ENCODE measurements around the gene CD109. TPM values are rescaled to one million over a fixed set of nuclear protein-coding genes. Genes with fewer than 3 reads are reported as not detected.

The CD109 gene
- total RNA-seq, 6 experiments from 2014 or later, result 32.5 to 56.3 (median 48.9) TPM

DNA sequence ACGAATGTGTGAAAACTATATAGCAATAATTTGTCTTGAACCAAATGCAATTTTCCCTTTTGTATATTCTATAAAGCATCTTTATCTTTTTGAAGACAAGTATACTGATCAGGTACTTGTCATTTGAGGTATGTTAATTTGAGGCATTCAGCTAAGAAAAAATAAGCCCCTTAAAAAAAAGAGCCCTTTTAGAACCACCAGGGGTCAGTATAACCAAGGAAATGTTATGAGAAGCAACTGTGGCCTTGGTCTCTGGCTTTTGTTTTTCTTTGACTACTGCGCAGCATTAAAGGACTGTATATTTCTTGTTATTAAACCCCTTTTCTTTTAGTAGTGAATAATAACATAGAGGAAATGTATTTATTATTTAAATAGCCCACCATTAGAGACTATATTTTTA lies 43.1 kb downstream of the CD109 start:
- H3K27me3 Mint-ChIP-seq (ENCODE audit: insufficient read depth), result no peaks in the 10 kb centered on the region
- no peaks in the 10 kb centered on the region for H3K9me3 Mint-ChIP-seq
- peak; percentile 49 for DNase-seq
- peaks cover under 1% of the 10 kb centered on the region; the same call in 1 of the 2 replicates for H3K36me3 Mint-ChIP-seq (ENCODE audit: low read depth)
- TF ChIP-seq, protein P1, sequence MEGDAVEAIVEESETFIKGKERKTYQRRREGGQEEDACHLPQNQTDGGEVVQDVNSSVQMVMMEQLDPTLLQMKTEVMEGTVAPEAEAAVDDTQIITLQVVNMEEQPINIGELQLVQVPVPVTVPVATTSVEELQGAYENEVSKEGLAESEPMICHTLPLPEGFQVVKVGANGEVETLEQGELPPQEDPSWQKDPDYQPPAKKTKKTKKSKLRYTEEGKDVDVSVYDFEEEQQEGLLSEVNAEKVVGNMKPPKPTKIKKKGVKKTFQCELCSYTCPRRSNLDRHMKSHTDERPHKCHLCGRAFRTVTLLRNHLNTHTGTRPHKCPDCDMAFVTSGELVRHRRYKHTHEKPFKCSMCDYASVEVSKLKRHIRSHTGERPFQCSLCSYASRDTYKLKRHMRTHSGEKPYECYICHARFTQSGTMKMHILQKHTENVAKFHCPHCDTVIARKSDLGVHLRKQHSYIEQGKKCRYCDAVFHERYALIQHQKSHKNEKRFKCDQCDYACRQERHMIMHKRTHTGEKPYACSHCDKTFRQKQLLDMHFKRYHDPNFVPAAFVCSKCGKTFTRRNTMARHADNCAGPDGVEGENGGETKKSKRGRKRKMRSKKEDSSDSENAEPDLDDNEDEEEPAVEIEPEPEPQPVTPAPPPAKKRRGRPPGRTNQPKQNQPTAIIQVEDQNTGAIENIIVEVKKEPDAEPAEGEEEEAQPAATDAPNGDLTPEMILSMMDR (IDR thresholded peaks at IDR 0.05), result peak; percentile 95
- H3K27ac Mint-ChIP-seq, result no peak overlapping the region
- peaks cover 35% of the 10 kb centered on the region for H3K4me1 Mint-ChIP-seq (ENCODE audit: low read depth)
- H3K4me3 Mint-ChIP-seq, result no peak overlapping the region

DNA sequence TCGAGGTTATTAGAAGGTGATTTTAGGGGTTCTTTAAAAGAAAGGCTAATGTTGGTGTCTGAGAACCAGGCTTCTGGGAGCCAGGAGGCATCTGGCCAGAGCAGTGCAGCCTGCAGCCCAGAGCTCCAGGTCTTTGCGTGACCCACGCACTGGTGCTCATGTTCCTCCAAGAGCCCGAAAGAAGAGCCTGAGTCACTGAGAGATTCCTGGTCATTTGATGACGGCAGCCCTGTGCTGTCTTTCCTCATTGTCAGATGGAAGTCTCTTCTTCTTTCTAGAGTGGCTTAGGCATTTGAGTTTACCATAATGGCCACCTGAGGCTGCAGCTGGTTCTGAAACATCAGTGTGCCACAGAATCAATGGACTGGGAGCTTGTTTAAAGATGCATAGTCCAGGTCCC lies 46.4 kb downstream of the CD109 start:
- Mint-ChIP-seq H3K4me1 (ENCODE audit: low read depth) (peaks cover 29% of the 10 kb centered on the region), H3K9me3 (no peaks in the 10 kb centered on the region), H3K36me3 (ENCODE audit: low read depth) (peaks cover 8% of the 10 kb centered on the region), H3K4me3 (no peak overlapping the region), H3K27ac (no peak overlapping the region), H3K27me3 (ENCODE audit: insufficient read depth) (no peaks in the 10 kb centered on the region)
- TF ChIP-seq, protein P1 (IDR thresholded peaks at IDR 0.05), result no peak
- no peak for DNase-seq

DNA sequence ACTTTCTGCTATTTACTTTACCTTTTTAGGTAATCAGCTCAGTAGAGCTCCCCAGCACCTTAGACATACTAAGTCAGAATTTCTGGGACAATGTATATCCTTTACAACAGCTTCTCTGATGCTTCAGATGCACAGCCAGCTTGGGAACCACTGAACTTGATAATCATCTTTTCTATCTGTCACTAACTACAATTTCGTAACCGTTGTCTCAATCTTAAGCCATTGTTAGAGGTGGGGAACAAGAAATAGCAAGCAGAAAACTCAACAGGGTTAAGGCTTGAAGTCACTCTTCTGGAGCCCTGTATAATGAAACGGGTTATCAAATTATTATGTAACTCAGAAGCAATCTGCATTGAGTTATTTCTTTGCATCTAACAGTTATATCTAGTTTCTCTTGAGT lies 47.1 kb downstream of the CD109 start:
- Mint-ChIP-seq H3K9me3 (no peaks in the 10 kb centered on the region), H3K27ac (no peak overlapping the region), H3K36me3 (ENCODE audit: low read depth) (peaks cover 8% of the 10 kb centered on the region), H3K27me3 (ENCODE audit: insufficient read depth) (no peaks in the 10 kb centered on the region), H3K4me3 (no peak overlapping the region), H3K4me1 (ENCODE audit: low read depth) (peaks cover 23% of the 10 kb centered on the region)
- no peak for DNase-seq
- TF ChIP-seq, protein P1 (IDR thresholded peaks at IDR 0.05), result no peak

DNA sequence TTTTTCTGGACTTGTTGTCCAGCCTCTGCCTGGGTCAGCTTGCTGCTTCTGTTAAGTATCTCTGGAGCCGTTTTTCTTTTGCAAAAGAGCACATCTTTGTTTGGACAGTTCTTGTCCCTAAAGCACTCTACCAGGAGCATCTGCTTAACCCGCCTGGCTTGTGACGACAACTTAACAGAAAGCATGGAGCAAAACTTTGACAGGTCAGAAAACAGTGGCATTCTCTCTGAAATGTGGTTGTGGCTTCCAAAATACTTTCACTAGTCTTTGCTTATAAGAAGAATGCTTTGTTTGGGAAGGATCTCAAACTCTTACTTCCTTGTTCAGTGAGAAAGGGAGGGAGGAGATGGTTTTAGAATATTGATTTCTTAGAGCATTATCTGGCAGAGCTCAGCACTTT lies 47.6 kb downstream of the CD109 start:
- Mint-ChIP-seq H3K27me3 (ENCODE audit: insufficient read depth) (no peaks in the 10 kb centered on the region), H3K36me3 (ENCODE audit: low read depth) (peaks cover 8% of the 10 kb centered on the region), H3K27ac (no peak overlapping the region), H3K4me1 (ENCODE audit: low read depth) (peaks cover 19% of the 10 kb centered on the region), H3K9me3 (no peaks in the 10 kb centered on the region), H3K4me3 (no peak overlapping the region)
- no peak for DNase-seq
- TF ChIP-seq, protein P1 (IDR thresholded peaks at IDR 0.05), result no peak

DNA sequence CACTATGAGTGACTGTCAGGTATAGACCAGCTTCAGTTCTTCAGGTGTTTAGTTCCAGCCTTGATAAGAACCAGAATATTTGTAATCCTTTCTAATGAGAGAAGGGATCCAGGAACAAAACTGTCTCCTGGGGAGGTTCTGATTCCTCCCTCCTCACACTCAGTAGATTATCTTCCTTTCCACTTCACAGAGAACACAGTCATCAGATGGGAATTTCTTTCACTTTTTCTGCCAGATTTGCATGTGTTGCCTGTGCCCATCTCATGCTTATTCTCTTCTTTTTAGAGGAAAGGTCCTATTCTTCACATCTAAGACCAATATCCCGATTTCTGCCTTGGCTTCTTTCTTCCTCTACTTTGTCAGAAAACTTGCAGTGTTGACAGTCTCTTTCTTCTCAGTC lies 50.8 kb downstream of the CD109 start:
- Mint-ChIP-seq H3K27ac (no peak overlapping the region), H3K36me3 (ENCODE audit: low read depth) (peaks cover 8% of the 10 kb centered on the region), H3K4me3 (no peak overlapping the region), H3K9me3 (no peaks in the 10 kb centered on the region), H3K27me3 (ENCODE audit: insufficient read depth) (no peaks in the 10 kb centered on the region), H3K4me1 (ENCODE audit: low read depth) (peaks cover 20% of the 10 kb centered on the region)
- TF ChIP-seq, protein P1 (IDR thresholded peaks at IDR 0.05), result no peak
- peak; percentile 6 for DNase-seq

DNA sequence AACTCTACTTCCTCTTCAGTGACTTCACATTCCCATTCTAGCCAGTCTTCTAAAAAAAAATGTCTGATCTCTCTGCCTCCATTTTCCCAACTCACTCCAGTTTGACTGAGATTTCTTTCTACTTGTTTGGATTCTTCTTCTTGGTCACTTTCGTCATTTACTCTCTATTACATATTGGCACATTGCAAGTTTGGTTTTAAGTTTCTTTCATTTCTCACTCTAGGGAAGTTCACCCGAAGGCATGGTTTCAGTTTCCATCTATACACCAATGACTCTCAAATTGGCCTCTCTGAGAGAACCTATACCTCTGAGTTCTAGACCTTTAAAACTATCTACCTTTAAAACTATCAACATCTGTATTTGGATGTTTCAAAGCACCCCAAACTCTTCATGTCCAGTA lies 51.3 kb downstream of the CD109 start:
- Mint-ChIP-seq H3K27me3 (ENCODE audit: insufficient read depth) (no peaks in the 10 kb centered on the region), H3K4me3 (no peak overlapping the region), H3K36me3 (ENCODE audit: low read depth) (peaks cover 8% of the 10 kb centered on the region), H3K27ac (no peak overlapping the region), H3K4me1 (ENCODE audit: low read depth) (peaks cover 20% of the 10 kb centered on the region), H3K9me3 (no peaks in the 10 kb centered on the region)
- DNase-seq, result no peak
- TF ChIP-seq, protein P1 (IDR thresholded peaks at IDR 0.05), result no peak
